Tibial nerve (tissue), 3 donors: ENCODE measurements around the gene STK16.

Source experiments
- POLR2A ChIP-seq, 2 donors: fragments of 450-650 bp; IDR thresholded peaks; one replicate each; pipeline ENCODE4 v1.6.1; 2017; ENCODE audit warnings: antibody characterized with exemption in 2 of 2, mild to moderate bottlenecking in 2 of 2, moderate library complexity in 2 of 2
- TF ChIP-seq, protein P1 (sequence below), 5 experiments: fragments of 200-600 bp in 3 of 5; fragments of 450-650 bp in 2 of 5; sonication (generic) in 3 of 5; IDR thresholded peaks; one replicate each; pipeline ENCODE4 v1.5.1; 2016 to 2019; ENCODE audit warnings: antibody characterized with exemption in 5 of 5, mild to moderate bottlenecking in 3 of 5, moderate library complexity in 2 of 5

- TF ChIP-seq, protein P1, sequence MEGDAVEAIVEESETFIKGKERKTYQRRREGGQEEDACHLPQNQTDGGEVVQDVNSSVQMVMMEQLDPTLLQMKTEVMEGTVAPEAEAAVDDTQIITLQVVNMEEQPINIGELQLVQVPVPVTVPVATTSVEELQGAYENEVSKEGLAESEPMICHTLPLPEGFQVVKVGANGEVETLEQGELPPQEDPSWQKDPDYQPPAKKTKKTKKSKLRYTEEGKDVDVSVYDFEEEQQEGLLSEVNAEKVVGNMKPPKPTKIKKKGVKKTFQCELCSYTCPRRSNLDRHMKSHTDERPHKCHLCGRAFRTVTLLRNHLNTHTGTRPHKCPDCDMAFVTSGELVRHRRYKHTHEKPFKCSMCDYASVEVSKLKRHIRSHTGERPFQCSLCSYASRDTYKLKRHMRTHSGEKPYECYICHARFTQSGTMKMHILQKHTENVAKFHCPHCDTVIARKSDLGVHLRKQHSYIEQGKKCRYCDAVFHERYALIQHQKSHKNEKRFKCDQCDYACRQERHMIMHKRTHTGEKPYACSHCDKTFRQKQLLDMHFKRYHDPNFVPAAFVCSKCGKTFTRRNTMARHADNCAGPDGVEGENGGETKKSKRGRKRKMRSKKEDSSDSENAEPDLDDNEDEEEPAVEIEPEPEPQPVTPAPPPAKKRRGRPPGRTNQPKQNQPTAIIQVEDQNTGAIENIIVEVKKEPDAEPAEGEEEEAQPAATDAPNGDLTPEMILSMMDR (IDR thresholded peaks at IDR 0.05): no peak
- no peak for TF ChIP-seq POLR2A (IDR thresholded peaks at IDR 0.05)
Measured at GRCh38 chr2:219287580-219288265, 42.4 kb downstream of the STK16 start.
